ENCODE data around the gene AKAP1.

AKAP1 gene

GRCh38 chr17:57084802-57085447, at the start of gene AKAP1:
Gene AKAP1, plus strand, starts transcription at chr17:57085246. Its CDS starts 20,219 bp downstream, at chr17:57105465.
- peak; percentile 87 for DNase-seq

GRCh38 chr17:57035971-57036481, 49.0 kb upstream of the AKAP1 start:
- DNase-seq: no peak

GRCh38 chr17:57037411-57037810, 47.6 kb upstream of the AKAP1 start:
- no peak for DNase-seq

- DNase-seq: no peak
Observed at GRCh38 chr17:57038486-57038885, 46.6 kb upstream of the AKAP1 start.

GRCh38 chr17:57040571-57040970, 44.5 kb upstream of the AKAP1 start:
- no peak for DNase-seq

GRCh38 chr17:57043276-57043675, 41.8 kb upstream of the AKAP1 start:
- no peak for DNase-seq

- DNase-seq: no peak
Observed at GRCh38 chr17:57044976-57045867, 39.8 kb upstream of the AKAP1 start.

- DNase-seq: no peak
Observed at GRCh38 chr17:57045868-57046704, 39.0 kb upstream of the AKAP1 start.

- no peak for DNase-seq
Observed at GRCh38 chr17:57046749-57047148, 38.3 kb upstream of the AKAP1 start.

GRCh38 chr17:57048096-57048495, 37.0 kb upstream of the AKAP1 start:
- DNase-seq: no peak

- DNase-seq: no peak
Observed at GRCh38 chr17:57050306-57050705, 34.7 kb upstream of the AKAP1 start.

GRCh38 chr17:57051886-57052361, 33.1 kb upstream of the AKAP1 start:
- no peak for DNase-seq

GRCh38 chr17:57062865-57063264, 22.2 kb upstream of the AKAP1 start:
- no peak for DNase-seq

- DNase-seq: no peak
Observed at GRCh38 chr17:57067162-57067561, 17.9 kb upstream of the AKAP1 start.

GRCh38 chr17:57067781-57068180, 17.3 kb upstream of the AKAP1 start:
- no peak for DNase-seq

- no peak for DNase-seq
Observed at GRCh38 chr17:57068222-57068658, 16.8 kb upstream of the AKAP1 start.

GRCh38 chr17:57068707-57069106, 16.3 kb upstream of the AKAP1 start:
- no peak for DNase-seq

GRCh38 chr17:57071991-57072944, 12.8 kb upstream of the AKAP1 start:
- DNase-seq: no peak

- DNase-seq: no peak
Observed at GRCh38 chr17:57073626-57074025, 11.4 kb upstream of the AKAP1 start.

- DNase-seq: no peak
Observed at GRCh38 chr17:57075193-57075592, 9.9 kb upstream of the AKAP1 start.

- DNase-seq: no peak
Observed at GRCh38 chr17:57075785-57076184, 9.3 kb upstream of the AKAP1 start.

GRCh38 chr17:57077000-57077399, 8.0 kb upstream of the AKAP1 start:
- DNase-seq: no peak

Measured in kidney glomerular epithelial cell (primary cell).